Heart left ventricle (tissue), 13 donors: Measurements from ENCODE around the gene CYP26C1.

Experiments
- POLR2A ChIP-seq, 2 donors: fragments of 450-650 bp; IDR thresholded peaks; one replicate each; pipeline ENCODE4 v1.6.1; 2017; ENCODE audit warnings: antibody characterized with exemption in 2 of 2, mild to moderate bottlenecking in 2 of 2, moderate library complexity in 2 of 2
- TF ChIP-seq, protein P1 (sequence below), 12 donors: fragments of 200-600 bp; sonication (generic) in 4 of 12; IDR thresholded peaks; one replicate each; pipeline versions ENCODE4 v1.5.0 to v1.8.0; 2018 to 2022; ENCODE audit warnings: antibody characterized with exemption in 12 of 12, mild to moderate bottlenecking in 5 of 12
- donor health status: ischemic (EF 13 %, LVEDD 7.1; RV severe dilation, severe dysfunction).
- donor health status: DM: no; HTN: yes; CAD: no.
- donor health status: DM: no; HTN: no; CAD: no.
- donor health status: ischemic (EF 25% LVEDD 6.9; RV normal size, moderate dysfunction).
- donor health status: ischemic (EF 25% LVEDD 5.7; RV mildly dilated, moderate dysfunction).
- donor health status: ischemic (EF 35%, LVEDD 5.7; RV mildly dilated, moderate dysfunction).
- donor health status: nonischemic (EF 11% LVEDD 7.7; RV severe dilation, severe dysfunction).
- donor health status: DM: yes; HTN: yes; CAD: no.
- donor health status: PGD.
- donor health status: ischemic (EF 29% LVEDD 5.4; RV normal size, mild dysfunction).
- donor health status: nonischemic (EF 23%, LVEDD 6.1; RV moderate dilation, normal function).

DNA sequence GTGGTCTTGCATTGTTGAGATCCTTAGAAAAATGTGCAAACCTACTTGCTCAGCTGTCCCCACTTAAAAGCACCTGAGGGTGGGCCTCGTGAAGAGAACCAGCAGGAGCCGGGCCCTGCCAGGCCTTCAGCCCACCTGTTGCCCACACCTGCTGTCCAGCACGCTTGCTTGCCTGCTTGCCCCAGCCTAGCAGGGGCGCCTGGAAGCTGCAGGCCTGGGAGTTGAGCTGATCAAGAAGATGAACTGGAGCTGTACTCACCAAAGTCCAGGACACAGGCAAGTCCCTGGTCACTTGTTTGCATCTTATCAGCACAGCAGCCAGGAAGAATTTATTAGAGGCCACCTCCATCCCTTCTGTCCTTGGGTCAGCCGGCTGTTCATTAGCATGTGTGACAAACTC, 36.3 kb downstream of the CYP26C1 start:
- TF ChIP-seq, protein P1, sequence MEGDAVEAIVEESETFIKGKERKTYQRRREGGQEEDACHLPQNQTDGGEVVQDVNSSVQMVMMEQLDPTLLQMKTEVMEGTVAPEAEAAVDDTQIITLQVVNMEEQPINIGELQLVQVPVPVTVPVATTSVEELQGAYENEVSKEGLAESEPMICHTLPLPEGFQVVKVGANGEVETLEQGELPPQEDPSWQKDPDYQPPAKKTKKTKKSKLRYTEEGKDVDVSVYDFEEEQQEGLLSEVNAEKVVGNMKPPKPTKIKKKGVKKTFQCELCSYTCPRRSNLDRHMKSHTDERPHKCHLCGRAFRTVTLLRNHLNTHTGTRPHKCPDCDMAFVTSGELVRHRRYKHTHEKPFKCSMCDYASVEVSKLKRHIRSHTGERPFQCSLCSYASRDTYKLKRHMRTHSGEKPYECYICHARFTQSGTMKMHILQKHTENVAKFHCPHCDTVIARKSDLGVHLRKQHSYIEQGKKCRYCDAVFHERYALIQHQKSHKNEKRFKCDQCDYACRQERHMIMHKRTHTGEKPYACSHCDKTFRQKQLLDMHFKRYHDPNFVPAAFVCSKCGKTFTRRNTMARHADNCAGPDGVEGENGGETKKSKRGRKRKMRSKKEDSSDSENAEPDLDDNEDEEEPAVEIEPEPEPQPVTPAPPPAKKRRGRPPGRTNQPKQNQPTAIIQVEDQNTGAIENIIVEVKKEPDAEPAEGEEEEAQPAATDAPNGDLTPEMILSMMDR (IDR thresholded peaks at IDR 0.05), result no peak
- TF ChIP-seq POLR2A (IDR thresholded peaks at IDR 0.05), result no peak
